22Rv1 (cell line): ENCODE data around the gene SPATA12.

Experiments used
- ZFX ChIP-seq: fragments of 450-650 bp; IDR thresholded peaks from 2 replicates; pipeline ENCODE4 v1.6.1; 2017; ENCODE audit warnings: antibody characterized with exemption, borderline replicate concordance
- TF ChIP-seq, protein P1 (sequence below): fragments of 450-650 bp; IDR thresholded peaks from 2 replicates; pipeline ENCODE4 v1.5.1; 2017; ENCODE audit warnings: mild to moderate bottlenecking

GRCh38 chr3:57061556-57061955, 1.1 kb downstream of the SPATA12 start:
- TF ChIP-seq, protein P1, sequence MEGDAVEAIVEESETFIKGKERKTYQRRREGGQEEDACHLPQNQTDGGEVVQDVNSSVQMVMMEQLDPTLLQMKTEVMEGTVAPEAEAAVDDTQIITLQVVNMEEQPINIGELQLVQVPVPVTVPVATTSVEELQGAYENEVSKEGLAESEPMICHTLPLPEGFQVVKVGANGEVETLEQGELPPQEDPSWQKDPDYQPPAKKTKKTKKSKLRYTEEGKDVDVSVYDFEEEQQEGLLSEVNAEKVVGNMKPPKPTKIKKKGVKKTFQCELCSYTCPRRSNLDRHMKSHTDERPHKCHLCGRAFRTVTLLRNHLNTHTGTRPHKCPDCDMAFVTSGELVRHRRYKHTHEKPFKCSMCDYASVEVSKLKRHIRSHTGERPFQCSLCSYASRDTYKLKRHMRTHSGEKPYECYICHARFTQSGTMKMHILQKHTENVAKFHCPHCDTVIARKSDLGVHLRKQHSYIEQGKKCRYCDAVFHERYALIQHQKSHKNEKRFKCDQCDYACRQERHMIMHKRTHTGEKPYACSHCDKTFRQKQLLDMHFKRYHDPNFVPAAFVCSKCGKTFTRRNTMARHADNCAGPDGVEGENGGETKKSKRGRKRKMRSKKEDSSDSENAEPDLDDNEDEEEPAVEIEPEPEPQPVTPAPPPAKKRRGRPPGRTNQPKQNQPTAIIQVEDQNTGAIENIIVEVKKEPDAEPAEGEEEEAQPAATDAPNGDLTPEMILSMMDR: no peak
- no peak for TF ChIP-seq ZFX
